Epithelial cell of proximal tubule (primary cell): Measurements from ENCODE around the gene DNAJC6. TPM values are rescaled to one million over a fixed set of nuclear protein-coding genes. Genes with fewer than 3 reads are reported as not detected.
A peak's percentile ranks its signal among the peaks of the same experiment; 100 is the strongest.

Source experiments
- DNase-seq: peaks from one replicate; pipeline ENCODE4 v3.0.0-alpha.2; 2011; ENCODE audit warnings: low read depth
- H3K4me3 ChIP-seq: 2 replicates; pipeline ENCODE4 v1.5.1; 2011; ENCODE audit warnings: low read depth, mild to moderate bottlenecking, low read length
- total RNA-seq: library from RNA; depleted of rRNA; stranded (reverse); fragments of >200 nt; gene quantifications from 2 replicates; pipeline ENCODE4 v1.2.3, GENCODE V29; 2015
- TF ChIP-seq, protein P1 (sequence below): conservative IDR thresholded peaks from 2 replicates; pipeline ENCODE4 v1.5.1; 2012; ENCODE audit warnings: low read depth, mild to moderate bottlenecking, low read length

DNAJC6 gene
- total RNA-seq, 1 donor from 2014 or later: 6.9 TPM

DNA sequence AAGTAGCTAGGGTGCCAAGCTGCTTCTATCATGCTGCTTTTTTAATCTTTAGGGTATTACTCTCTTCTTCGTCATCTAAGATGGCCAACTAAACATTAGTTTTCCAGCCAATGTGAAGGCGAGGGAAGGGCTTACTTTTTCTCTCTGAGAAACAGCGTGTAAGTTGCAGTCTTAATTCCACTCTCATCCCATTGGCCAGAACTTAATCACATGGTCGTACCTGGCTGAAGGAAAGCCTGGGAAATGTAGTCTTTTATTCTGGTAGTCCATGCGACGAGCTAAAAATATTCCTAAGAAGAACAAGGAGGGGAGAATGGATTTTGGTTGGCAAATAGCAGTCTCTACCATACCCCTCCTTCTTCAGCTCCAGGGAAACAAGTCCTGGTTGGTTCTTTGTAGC lies 21.5 kb downstream of the DNAJC6 start:
- DNase-seq: no peak
- TF ChIP-seq, protein P1, sequence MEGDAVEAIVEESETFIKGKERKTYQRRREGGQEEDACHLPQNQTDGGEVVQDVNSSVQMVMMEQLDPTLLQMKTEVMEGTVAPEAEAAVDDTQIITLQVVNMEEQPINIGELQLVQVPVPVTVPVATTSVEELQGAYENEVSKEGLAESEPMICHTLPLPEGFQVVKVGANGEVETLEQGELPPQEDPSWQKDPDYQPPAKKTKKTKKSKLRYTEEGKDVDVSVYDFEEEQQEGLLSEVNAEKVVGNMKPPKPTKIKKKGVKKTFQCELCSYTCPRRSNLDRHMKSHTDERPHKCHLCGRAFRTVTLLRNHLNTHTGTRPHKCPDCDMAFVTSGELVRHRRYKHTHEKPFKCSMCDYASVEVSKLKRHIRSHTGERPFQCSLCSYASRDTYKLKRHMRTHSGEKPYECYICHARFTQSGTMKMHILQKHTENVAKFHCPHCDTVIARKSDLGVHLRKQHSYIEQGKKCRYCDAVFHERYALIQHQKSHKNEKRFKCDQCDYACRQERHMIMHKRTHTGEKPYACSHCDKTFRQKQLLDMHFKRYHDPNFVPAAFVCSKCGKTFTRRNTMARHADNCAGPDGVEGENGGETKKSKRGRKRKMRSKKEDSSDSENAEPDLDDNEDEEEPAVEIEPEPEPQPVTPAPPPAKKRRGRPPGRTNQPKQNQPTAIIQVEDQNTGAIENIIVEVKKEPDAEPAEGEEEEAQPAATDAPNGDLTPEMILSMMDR: no peak

DNA sequence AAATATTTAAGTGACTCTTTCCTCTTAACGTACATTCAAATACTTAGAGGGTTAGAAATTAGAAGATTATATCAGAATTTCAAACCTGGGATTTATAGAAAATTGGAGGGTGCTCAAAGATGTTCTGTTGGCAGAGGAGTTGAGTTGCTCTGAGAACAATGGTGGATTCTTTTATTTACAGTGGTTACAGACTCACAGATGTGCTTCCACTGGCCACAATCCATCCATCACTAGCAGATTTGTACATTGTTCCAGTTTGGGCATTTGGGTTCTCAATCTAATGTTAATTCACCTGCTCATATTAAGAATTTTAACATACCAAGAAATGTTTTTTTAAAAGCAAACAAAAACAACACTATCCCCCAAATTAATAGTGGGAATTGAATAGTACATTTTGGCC lies 23.5 kb downstream of the DNAJC6 start:
- TF ChIP-seq, protein P1: no peak

More for the DNA sequence above, 21.5 kb downstream of the DNAJC6 start:
- H3K4me3 ChIP-seq: no peak overlapping the region

DNA sequence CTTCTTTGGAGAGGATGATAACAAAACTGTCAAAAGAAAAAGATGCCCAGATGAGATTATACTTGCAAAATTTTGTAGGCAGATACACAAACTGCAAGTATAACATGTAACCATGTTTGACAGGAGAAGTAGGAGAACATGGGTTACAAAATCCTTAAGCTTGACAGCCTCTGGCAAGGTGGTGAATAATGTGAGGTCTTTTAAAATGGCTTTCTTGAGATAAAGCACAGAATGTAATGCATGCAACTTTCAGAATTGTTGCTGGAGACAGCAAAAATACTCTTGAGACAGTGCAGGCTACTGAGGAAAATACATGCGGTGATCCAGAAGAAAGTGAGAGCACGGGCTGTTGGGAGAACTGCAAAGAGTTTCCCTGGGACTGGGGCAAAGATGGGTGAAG lies 24.7 kb downstream of the DNAJC6 start:
- TF ChIP-seq, protein P1: no peak
- no peak overlapping the region for H3K4me3 ChIP-seq
- no peak for DNase-seq

More for the DNA sequence above, 23.5 kb downstream of the DNAJC6 start:
- no peak overlapping the region for H3K4me3 ChIP-seq
- DNase-seq: no peak

DNA sequence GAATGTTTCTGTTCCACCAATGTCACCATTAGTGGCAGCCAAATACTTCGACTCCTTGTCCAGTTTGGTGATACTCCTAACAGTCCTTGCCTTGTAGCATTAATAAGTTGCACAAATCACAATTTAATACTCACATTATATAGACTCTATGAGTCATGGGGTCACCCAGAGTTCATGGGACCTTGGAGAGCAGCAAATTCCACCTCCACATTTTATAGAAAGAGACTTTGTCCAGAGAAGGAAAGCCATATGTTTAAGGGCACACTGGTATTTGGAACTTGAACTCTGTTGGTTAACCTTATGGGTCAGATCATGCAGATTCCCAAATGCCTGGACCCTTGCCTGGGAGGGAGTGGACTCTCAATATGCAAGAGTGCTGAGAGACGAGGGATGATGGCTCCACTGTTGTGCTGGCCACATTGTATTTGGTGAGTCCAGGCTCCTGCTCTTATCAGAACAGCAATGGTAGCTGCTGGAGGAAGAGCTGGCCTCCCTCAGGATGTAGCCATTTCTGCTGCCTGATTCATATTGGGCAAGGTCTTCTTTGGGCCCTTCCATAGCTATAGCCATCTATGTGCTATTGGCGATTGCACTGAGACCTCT lies 30.6 kb downstream of the DNAJC6 start:
- TF ChIP-seq, protein P1: no peak
- no peak overlapping the region for H3K4me3 ChIP-seq
- DNase-seq: no peak

DNA sequence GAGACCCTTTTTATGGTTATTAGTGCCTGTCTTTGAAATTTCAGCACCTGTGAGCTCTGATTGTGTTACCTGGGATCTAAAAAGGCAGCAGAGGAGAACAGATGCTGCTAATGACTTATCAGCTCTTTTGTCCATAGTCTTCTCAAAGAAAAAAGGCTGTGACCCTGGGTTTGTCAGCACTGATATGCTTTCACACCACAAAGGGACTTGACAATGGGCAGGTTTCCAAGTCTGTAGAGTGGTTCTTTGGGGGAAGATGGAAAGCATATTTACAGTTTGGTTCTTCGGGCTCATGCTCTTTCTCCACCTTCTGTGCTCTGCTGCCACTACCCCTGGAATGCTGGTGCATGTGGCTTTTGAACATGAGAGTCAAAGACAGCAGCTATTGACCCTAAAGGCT lies 32.0 kb downstream of the DNAJC6 start:
- H3K4me3 ChIP-seq: no peak overlapping the region
- TF ChIP-seq, protein P1: no peak
- no peak for DNase-seq

DNA sequence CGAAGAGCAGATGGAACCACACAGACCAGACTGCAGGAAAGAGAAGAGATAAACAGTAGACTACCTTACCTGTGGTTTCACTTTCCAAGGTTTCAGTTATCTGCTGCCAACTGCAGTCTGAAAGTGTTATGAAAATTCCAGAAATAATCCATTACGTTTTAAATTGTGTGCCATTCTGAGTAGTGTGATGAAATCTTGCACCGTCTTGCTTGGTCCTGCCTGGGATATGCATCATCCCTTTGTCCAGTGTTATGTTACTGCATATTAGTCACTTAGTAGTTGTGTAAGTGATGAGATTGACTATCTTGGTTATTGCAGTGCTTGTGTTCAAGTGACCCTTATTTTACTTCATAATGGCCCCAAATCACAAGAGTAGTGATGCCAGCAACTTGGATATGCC lies 33.9 kb downstream of the DNAJC6 start:
- peak; percentile 22 for DNase-seq
- H3K4me3 ChIP-seq: no peak overlapping the region
- TF ChIP-seq, protein P1: no peak

DNA sequence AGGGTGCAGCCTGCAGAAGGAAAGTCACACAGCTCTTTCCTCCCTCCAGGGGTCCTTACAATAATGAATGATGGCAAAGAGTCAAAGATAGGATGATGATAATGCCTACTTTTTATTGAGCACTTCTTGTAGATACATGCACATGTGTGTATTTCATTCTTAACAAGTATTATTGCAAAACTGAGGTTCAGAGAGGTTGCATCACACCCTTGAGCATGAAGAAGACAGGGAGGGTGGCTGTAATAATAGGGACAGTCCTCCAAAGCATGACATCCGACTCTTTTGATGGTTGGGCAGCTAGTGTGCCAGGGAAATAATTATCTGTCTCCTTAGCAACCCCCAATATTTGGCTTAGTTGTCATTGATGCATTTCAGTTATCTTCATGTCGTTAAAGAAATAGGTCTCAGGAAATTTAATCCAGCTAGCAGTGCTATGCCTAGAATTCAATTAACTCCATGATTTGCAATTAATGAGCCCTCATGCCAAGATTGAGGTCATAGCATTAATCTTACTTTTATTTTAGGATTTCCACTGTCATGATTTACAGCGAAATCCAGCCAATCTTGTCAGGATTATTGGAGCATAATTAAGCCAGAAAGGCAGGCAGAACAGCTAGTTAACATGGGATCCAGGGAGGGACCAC lies 35.0 kb downstream of the DNAJC6 start:
- no peak overlapping the region for H3K4me3 ChIP-seq
- DNase-seq: no peak
- TF ChIP-seq, protein P1: no peak
